CMK (cell line): Measurements from ENCODE around the gene MRPS6.

Experiments
- DNase-seq: peaks from one replicate; pipeline ENCODE4 v3.0.0-alpha.2; 2010; ENCODE audit warnings: low read depth

Gene MRPS6

GRCh38 chr21:34133392-34133791 lies 60.0 kb downstream of the MRPS6 start:
- no peak for DNase-seq

GRCh38 chr21:34133802-34134201 lies 60.4 kb downstream of the MRPS6 start:
- no peak for DNase-seq

GRCh38 chr21:34135330-34135729 lies 62.0 kb downstream of the MRPS6 start:
- no peak for DNase-seq

- DNase-seq, result no peak
These were observed 68.0 kb downstream of the MRPS6 start for GRCh38 chr21:34141373-34141772.

GRCh38 chr21:34143685-34144182 lies 70.4 kb downstream of the MRPS6 start:
- no peak for DNase-seq

GRCh38 chr21:34144224-34144623 lies 70.8 kb downstream of the MRPS6 start:
- DNase-seq, result no peak

GRCh38 chr21:34147792-34148418 lies 74.5 kb downstream of the MRPS6 start:
- no peak for DNase-seq

- no peak for DNase-seq
These were observed 75.0 kb downstream of the MRPS6 start for GRCh38 chr21:34148419-34148804.

GRCh38 chr21:34148826-34149558 lies 75.6 kb downstream of the MRPS6 start:
- no peak for DNase-seq

GRCh38 chr21:34152500-34152899 lies 79.1 kb downstream of the MRPS6 start:
- no peak for DNase-seq

GRCh38 chr21:34154878-34155277 lies 81.5 kb downstream of the MRPS6 start:
- no peak for DNase-seq

- DNase-seq, result no peak
These were observed 83.6 kb downstream of the MRPS6 start for GRCh38 chr21:34156957-34157356.

GRCh38 chr21:34157521-34157920 lies 84.1 kb downstream of the MRPS6 start:
- no peak for DNase-seq

- no peak for DNase-seq
These were observed 85.8 kb downstream of the MRPS6 start for GRCh38 chr21:34158866-34159835.

GRCh38 chr21:34166468-34166867 lies 93.1 kb downstream of the MRPS6 start:
- DNase-seq, result no peak

- DNase-seq, result no peak
These were observed 97.5 kb downstream of the MRPS6 start for GRCh38 chr21:34170886-34171285.

- DNase-seq, result no peak
These were observed 101.1 kb downstream of the MRPS6 start for GRCh38 chr21:34174470-34174869.

GRCh38 chr21:34176448-34176847 lies 103.1 kb downstream of the MRPS6 start:
- no peak for DNase-seq

- DNase-seq, result no peak
These were observed 104.7 kb downstream of the MRPS6 start for GRCh38 chr21:34177919-34178567.

GRCh38 chr21:34179204-34179935 lies 106.0 kb downstream of the MRPS6 start:
- no peak for DNase-seq

- DNase-seq, result no peak
These were observed 107.0 kb downstream of the MRPS6 start for GRCh38 chr21:34180407-34180806.
